ENCODE results near the gene IGF1R.

IGF1R gene

GRCh38 chr15:98705070-98705469 lies 56.7 kb downstream of the IGF1R start:
- no peak for DNase-seq (ENCODE audit: low spot score)

- no peak for DNase-seq (ENCODE audit: low spot score)
Observed at GRCh38 chr15:98706387-98706786, 58.0 kb downstream of the IGF1R start.

GRCh38 chr15:98706986-98707385 lies 58.6 kb downstream of the IGF1R start:
- DNase-seq (ENCODE audit: low spot score), result no peak

- no peak for DNase-seq (ENCODE audit: low spot score)
Observed at GRCh38 chr15:98708037-98708590, 59.8 kb downstream of the IGF1R start.

- DNase-seq (ENCODE audit: low spot score), result no peak
Observed at GRCh38 chr15:98711810-98712209, 63.5 kb downstream of the IGF1R start.

- DNase-seq (ENCODE audit: low spot score), result no peak
Observed at GRCh38 chr15:98712845-98713584, 64.7 kb downstream of the IGF1R start.

GRCh38 chr15:98713585-98714001 lies 65.3 kb downstream of the IGF1R start:
- DNase-seq (ENCODE audit: low spot score), result no peak

- no peak for DNase-seq (ENCODE audit: low spot score)
Observed at GRCh38 chr15:98714922-98715321, 66.6 kb downstream of the IGF1R start.

GRCh38 chr15:98715401-98715800 lies 67.1 kb downstream of the IGF1R start:
- DNase-seq (ENCODE audit: low spot score), result no peak

- no peak for DNase-seq (ENCODE audit: low spot score)
Observed at GRCh38 chr15:98715890-98716443, 67.6 kb downstream of the IGF1R start.

- DNase-seq (ENCODE audit: low spot score), result no peak
Observed at GRCh38 chr15:98717371-98717770, 69.0 kb downstream of the IGF1R start.

GRCh38 chr15:98717942-98718341 lies 69.6 kb downstream of the IGF1R start:
- no peak for DNase-seq (ENCODE audit: low spot score)

- no peak for DNase-seq (ENCODE audit: low spot score)
Observed at GRCh38 chr15:98718426-98719136, 70.2 kb downstream of the IGF1R start.

- DNase-seq (ENCODE audit: low spot score), result no peak
Observed at GRCh38 chr15:98719137-98719740, 70.9 kb downstream of the IGF1R start.

GRCh38 chr15:98720031-98720430 lies 71.7 kb downstream of the IGF1R start:
- DNase-seq (ENCODE audit: low spot score), result no peak

- DNase-seq (ENCODE audit: low spot score), result no peak
Observed at GRCh38 chr15:98720577-98721565, 72.5 kb downstream of the IGF1R start.

GRCh38 chr15:98722209-98722608 lies 73.9 kb downstream of the IGF1R start:
- no peak for DNase-seq (ENCODE audit: low spot score)

- DNase-seq (ENCODE audit: low spot score), result no peak
Observed at GRCh38 chr15:98722645-98723044, 74.3 kb downstream of the IGF1R start.

GRCh38 chr15:98723195-98723594 lies 74.9 kb downstream of the IGF1R start:
- no peak for DNase-seq (ENCODE audit: low spot score)

- no peak for DNase-seq (ENCODE audit: low spot score)
Observed at GRCh38 chr15:98724048-98724447, 75.7 kb downstream of the IGF1R start.

- DNase-seq (ENCODE audit: low spot score), result no peak
Observed at GRCh38 chr15:98724494-98724893, 76.2 kb downstream of the IGF1R start.
